T-helper 17 cell (primary cell): ENCODE results near the gene GOLGA6L7. TPM values are rescaled to one million over a fixed set of nuclear protein-coding genes. Genes with fewer than 3 reads are reported as not detected.
"Not testable (repeated sequence)": the region's sequence is repeated elsewhere in the genome, so short reads cannot be mapped to it uniquely, and the experiment has no call there.

ENCODE experiments used
- ATAC-seq: fragments of 150-1000 bp; cut with Tn5 transposase; 2 replicates; pipeline ENCODE4 v1.10.0; 2021; ENCODE audit warnings: mild to moderate bottlenecking, moderate library complexity
- DNase-seq, 3 donors: peaks; one replicate each; pipeline versions ENCODE4 v3.0.0 to v3.0.0-alpha.2; 2020 to 2021
- H3K9me3 ChIP-seq: one replicate; pipeline ENCODE4 v1.7.0; 2013; ENCODE audit warnings: low read length, mild to moderate bottlenecking; ENCODE audit not compliant: control insufficient read depth, poor library complexity, severe bottlenecking
- H3K27ac Mint-ChIP-seq: one replicate; pipeline ENCODE4 v1.8.0; 2022; ENCODE audit warnings: mild to moderate bottlenecking, moderate library complexity, mixed read lengths
- H3K27me3 Mint-ChIP-seq: one replicate; pipeline ENCODE4 v1.8.0; 2022; ENCODE audit warnings: mixed read lengths
- H3K36me3 Mint-ChIP-seq: one replicate; pipeline ENCODE4 v1.8.0; 2022; ENCODE audit warnings: low read depth, mixed read lengths
- H3K4me1 Mint-ChIP-seq: one replicate; pipeline ENCODE4 v1.8.0; 2022; ENCODE audit warnings: mild to moderate bottlenecking, mixed read lengths
- H3K4me3 Mint-ChIP-seq: one replicate; pipeline ENCODE4 v1.8.0; 2022; ENCODE audit warnings: mild to moderate bottlenecking, moderate library complexity, mixed read lengths
- total RNA-seq, 4 donors: library from RNA in 2 of 4; stranded (reverse) in 2 of 4; gene quantifications; one replicate each; pipeline ENCODE4 v1.2.3 and lab custom pipeline; 2022 to 2026

Gene GOLGA6L7, protein sequence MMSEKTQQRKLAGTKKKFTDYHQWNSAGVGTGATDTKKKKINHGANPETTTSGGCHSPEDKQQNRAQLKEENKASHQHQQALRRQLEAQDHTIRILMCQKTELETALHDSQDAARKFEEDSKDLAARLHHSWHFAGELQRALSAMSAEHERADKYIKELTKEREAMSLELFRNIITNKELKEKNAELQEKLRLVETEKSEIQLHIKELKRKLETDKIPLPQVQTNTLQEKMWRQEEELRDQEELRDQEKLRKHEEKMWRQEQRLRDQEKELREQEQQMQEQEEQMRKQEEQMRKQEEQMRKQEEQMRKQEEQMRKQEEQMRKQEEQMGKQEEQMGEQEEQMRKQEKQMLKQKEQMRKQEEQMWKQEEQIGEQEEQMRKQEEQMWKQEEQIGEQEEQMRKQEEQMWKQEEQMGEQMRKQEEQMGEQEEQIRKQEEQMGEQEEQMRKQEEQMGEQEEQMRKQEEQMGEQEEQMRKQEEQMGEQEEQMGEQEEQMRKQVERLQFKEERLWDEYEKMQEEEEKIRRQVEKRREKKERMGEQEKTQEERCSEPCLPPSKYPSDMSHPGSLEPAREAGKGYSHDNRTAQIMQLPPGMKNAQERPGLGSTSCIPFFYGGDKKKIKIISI
- total RNA-seq (not detected), total RNA-seq (lab: John Stamatoyannopoulos, UW) (0 reads per million in 2 donors)

- H3K4me1 Mint-ChIP-seq, H3K27ac Mint-ChIP-seq, H3K27me3 Mint-ChIP-seq, ATAC-seq, H3K36me3 Mint-ChIP-seq, H3K9me3 ChIP-seq, DNase-seq, H3K4me3 Mint-ChIP-seq: not testable (repeated sequence)
Observed at GRCh38 chr15:28848521-28848920, at the start of gene GOLGA6L7. Gene GOLGA6L7 (minus strand): TSS chr15:28848644. CDS start chr15:28848549, 95 bp downstream.

- ATAC-seq = no peak
- Mint-ChIP-seq H3K27ac (no peak overlapping the region), H3K4me3 (no peak overlapping the region), H3K36me3 (peaks cover 2% of the 10 kb centered on the region), H3K27me3 (no peaks in the 10 kb centered on the region), H3K4me1 (peaks cover 10% of the 10 kb centered on the region)
- DNase-seq = no peak
- H3K9me3 ChIP-seq = no peaks in the 10 kb centered on the region
Observed at GRCh38 chr15:28897861-28898585, 49.6 kb upstream of the GOLGA6L7 start.

DNA sequence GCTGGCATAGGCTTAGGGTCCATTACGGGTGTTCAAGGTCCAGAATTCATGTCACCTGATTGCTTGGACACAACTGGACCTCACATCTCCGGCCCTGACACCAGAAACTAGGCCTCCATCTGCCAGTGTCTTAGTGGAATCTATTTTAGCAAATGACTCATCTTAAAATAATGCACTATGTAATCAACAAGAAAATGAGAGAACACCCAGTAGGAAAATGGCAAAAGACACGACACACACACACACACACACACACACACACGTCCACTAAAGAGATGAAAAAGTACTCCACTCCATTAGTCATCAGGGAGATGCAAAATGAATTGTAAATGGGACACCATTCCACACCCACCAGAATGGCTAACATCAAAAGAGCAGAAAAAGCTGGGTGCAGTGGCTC is 48.5 kb upstream of the GOLGA6L7 start:
- Mint-ChIP-seq H3K4me1 (peaks cover 15% of the 10 kb centered on the region), H3K27ac (no peak overlapping the region), H3K27me3 (no peaks in the 10 kb centered on the region), H3K36me3 (peaks cover 2% of the 10 kb centered on the region), H3K4me3 (no peak overlapping the region)
- no peaks in the 10 kb centered on the region for H3K9me3 ChIP-seq
- no peak for ATAC-seq
- DNase-seq = no peak

DNA sequence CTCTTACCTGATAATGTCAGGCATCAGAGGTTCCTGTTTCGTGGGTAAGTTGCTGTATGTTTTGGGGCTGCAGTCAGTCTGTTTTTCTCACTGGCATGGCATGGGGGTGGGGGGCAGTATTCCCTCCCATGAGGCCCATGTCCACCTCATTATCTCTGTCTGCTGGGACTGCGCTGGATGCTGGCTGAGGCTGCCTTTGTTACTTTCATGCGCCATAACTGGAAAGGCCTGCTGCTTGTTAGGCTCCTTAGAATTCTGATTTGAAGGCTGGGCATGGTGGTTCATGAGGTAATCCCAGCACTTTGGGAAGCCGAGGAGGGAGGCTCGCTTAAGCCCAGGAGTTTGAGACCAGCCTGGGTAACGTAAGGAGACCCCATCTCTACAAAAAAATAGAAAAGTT is 47.1 kb upstream of the GOLGA6L7 start:
- Mint-ChIP-seq H3K4me3 (no peak overlapping the region), H3K36me3 (peaks cover 2% of the 10 kb centered on the region), H3K4me1 (peaks cover 26% of the 10 kb centered on the region), H3K27ac (no peak overlapping the region), H3K27me3 (no peaks in the 10 kb centered on the region)
- H3K9me3 ChIP-seq = no peaks in the 10 kb centered on the region
- no peak for ATAC-seq
- no peak for DNase-seq

DNA sequence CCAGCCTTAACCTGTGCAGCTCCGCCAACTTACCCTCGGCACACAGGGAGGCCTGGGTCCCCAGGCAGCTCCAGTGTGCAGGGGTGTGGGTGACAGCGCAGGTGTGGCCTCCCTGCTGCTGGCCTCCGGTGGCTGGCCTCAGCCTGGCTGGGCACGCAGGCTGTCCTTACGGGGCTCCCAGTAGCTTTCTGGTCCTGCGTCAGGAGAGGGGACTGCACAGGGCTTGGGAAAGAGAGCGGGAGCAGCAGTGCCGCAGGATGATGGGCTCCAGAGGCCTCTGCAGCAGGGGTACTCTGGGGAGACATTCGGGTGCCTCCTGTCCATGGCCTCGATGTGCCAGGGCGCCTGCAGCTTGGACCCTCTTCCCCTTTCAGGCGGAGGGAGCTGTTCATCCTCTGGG is 46.7 kb upstream of the GOLGA6L7 start:
- ATAC-seq = no peak
- no peak overlapping the region for H3K27ac Mint-ChIP-seq
- no peak overlapping the region for H3K4me3 Mint-ChIP-seq
- no peak for DNase-seq
- H3K4me1 Mint-ChIP-seq = peaks cover 30% of the 10 kb centered on the region
- H3K36me3 Mint-ChIP-seq = peaks cover 2% of the 10 kb centered on the region
- H3K27me3 Mint-ChIP-seq = no peaks in the 10 kb centered on the region
- no peaks in the 10 kb centered on the region for H3K9me3 ChIP-seq

GRCh38 chr15:28894631-28895030 is 46.2 kb upstream of the GOLGA6L7 start:
- Mint-ChIP-seq H3K4me1 (peaks cover 35% of the 10 kb centered on the region), H3K27me3 (no peaks in the 10 kb centered on the region), H3K36me3 (peaks cover 2% of the 10 kb centered on the region), H3K27ac (no peak overlapping the region), H3K4me3 (no peak overlapping the region)
- H3K9me3 ChIP-seq = no peaks in the 10 kb centered on the region
- DNase-seq (no peak), ATAC-seq (no peak)

DNA sequence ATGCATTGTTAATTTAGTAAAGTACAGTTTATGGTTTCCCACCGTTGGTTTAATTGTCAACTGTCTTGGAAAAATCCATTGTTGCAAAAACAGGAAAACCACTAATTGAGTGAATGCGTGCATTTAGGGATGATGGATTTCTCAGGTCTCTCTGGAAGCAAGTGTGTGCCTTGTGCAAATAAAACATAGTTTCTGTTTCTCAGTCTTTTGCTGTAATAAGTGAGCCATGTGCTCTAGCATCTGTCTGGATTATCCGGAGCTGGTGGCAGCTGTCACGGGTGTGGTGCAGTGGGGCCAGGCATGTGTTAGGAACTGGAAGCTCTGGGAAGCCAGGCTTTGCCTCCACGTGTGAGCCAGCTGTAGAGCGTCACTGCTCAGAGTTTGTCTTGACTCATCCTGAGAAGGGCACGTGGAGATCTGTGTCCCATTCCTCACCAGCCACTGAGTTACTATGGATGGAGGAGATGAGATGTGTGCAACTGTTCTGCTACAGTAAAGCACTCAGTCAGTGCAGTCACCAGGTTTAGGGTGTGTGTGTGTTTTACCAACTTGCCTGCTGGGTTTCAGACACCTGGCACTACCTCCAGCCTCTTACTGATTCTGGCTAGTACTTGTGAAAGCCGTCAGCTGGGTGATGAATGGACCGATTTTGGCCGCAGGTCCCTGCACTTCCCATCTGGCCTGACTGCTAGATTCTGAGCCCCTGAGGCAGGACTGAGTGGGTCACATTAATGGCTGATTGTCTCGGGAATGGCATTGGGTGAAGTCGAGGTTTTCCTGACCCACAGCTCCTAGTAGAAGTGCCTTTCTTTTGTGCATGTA is 44.6 kb upstream of the GOLGA6L7 start:
- Mint-ChIP-seq H3K27me3 (no peaks in the 10 kb centered on the region), H3K4me1 (peaks cover 45% of the 10 kb centered on the region), H3K36me3 (peaks cover 2% of the 10 kb centered on the region), H3K4me3 (no peak overlapping the region), H3K27ac (no peak overlapping the region)
- ATAC-seq (no peak), DNase-seq (no peak)
- no peaks in the 10 kb centered on the region for H3K9me3 ChIP-seq

GRCh38 chr15:28891588-28891987 is 43.1 kb upstream of the GOLGA6L7 start:
- no peaks in the 10 kb centered on the region for H3K9me3 ChIP-seq
- Mint-ChIP-seq H3K27me3 (no peaks in the 10 kb centered on the region), H3K36me3 (peaks cover 2% of the 10 kb centered on the region), H3K27ac (peak overlapping the region; percentile 98), H3K4me3 (peak overlapping the region; percentile 69), H3K4me1 (peaks cover 48% of the 10 kb centered on the region)
- DNase-seq = no peak
- no peak for ATAC-seq

DNA sequence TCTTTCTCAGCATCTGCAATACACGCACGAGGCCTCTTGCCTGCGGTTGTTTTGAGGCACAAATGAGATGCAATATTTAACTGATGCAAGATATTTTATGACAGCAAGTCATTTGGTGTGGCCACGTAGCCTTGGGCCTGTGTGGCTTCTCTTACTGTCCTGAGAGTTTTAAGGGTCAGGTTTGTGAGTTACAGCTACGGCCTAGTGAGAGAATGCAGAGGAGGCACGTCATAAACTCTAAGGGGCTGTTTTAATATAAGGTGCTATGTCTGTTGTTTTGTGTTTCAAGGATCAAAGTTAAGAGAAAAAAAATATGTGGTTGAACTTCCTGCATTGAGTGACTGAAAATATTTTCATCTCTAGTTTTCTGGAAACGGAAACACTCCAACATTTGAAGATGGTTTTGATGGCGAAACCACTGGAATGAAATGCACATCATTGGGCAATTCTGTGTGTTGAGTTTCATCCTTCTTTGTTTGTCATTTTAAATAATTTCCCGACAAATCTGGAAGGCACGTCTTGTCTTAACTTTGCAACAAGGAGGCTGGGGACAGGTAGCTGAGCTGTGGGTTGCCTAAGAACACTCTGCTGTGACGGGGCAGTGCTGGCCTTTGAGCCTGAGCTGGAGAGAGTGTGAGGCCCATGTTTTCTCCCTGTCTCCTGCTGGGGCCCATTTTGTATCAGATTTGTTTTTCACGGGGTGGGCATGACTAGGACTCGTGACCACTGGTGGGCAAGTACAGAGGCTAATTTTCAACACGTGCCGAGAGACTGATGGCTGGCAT is 42.5 kb upstream of the GOLGA6L7 start:
- H3K9me3 ChIP-seq = no peaks in the 10 kb centered on the region
- peaks cover 2% of the 10 kb centered on the region for H3K36me3 Mint-ChIP-seq
- H3K27me3 Mint-ChIP-seq = no peaks in the 10 kb centered on the region
- peak overlapping the region; percentile 98 for H3K27ac Mint-ChIP-seq
- peak overlapping the region; percentile 69 for H3K4me3 Mint-ChIP-seq
- ATAC-seq (peak; percentile 73), DNase-seq (no peak)
- peaks cover 48% of the 10 kb centered on the region for H3K4me1 Mint-ChIP-seq

- not testable (repeated sequence) for ATAC-seq, DNase-seq, H3K36me3 Mint-ChIP-seq, H3K27me3 Mint-ChIP-seq, H3K9me3 ChIP-seq
- peak overlapping the region; percentile 69 for H3K4me3 Mint-ChIP-seq
- peaks cover 48% of the 10 kb centered on the region for H3K4me1 Mint-ChIP-seq
- peak overlapping the region; percentile 98 for H3K27ac Mint-ChIP-seq
Observed at GRCh38 chr15:28890291-28890690, 41.8 kb upstream of the GOLGA6L7 start.

DNA sequence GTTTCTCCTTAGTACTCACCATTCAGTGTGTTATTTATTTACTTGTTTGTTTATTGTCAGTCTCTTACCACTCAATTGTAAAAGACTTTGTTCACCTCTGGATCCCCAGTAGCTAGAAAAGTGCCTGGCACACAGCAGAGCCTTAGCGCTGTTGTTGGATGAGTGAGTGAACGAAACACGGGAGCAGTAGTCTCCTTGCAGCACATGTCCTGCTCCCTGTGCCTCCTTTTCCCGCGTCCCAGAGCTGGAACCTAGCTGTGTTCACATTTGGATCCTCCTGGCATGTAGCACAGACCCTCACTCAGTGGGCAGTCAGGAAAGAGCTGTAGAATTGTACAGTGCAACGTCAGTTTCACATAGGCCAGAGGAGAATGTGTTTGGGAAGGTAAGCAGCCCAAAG is 41.4 kb upstream of the GOLGA6L7 start:
- not testable (repeated sequence) for H3K27me3 Mint-ChIP-seq, H3K4me3 Mint-ChIP-seq, H3K9me3 ChIP-seq, H3K36me3 Mint-ChIP-seq, DNase-seq, ATAC-seq
- H3K4me1 Mint-ChIP-seq = peaks cover 48% of the 10 kb centered on the region
- peak overlapping the region; percentile 98 for H3K27ac Mint-ChIP-seq

- ATAC-seq (no peak), DNase-seq (no peak)
- Mint-ChIP-seq H3K27me3 (no peaks in the 10 kb centered on the region), H3K4me1 (peaks cover 45% of the 10 kb centered on the region), H3K36me3 (peaks cover under 1% of the 10 kb centered on the region), H3K27ac (peak overlapping the region; percentile 98), H3K4me3 (no peak overlapping the region)
- no peaks in the 10 kb centered on the region for H3K9me3 ChIP-seq
Observed at GRCh38 chr15:28889346-28889745, 40.9 kb upstream of the GOLGA6L7 start.
